GF-D8 (cell line): Measurements from ENCODE around the gene ARHGAP22.
"Not testable (repeated sequence)": the region's sequence is repeated elsewhere in the genome, so short reads cannot be mapped to it uniquely, and the experiment has no call there.

Experiments used
- DNase-seq: peaks from one replicate; lab custom pipeline; 2025; lab: John Stamatoyannopoulos, UW

Gene ARHGAP22

GRCh38 chr10:48604991-48605508, at the start of gene ARHGAP22:
TSS of gene ARHGAP22 (minus strand) at chr10:48605073. CDS start at chr10:48604796, 277 bp downstream.
- no peak for DNase-seq

GRCh38 chr10:48653944-48654698, 49.2 kb upstream of the ARHGAP22 start:
- no peak for DNase-seq

GRCh38 chr10:48653347-48653746, 48.5 kb upstream of the ARHGAP22 start:
- DNase-seq = no peak

GRCh38 chr10:48652344-48652743, 47.5 kb upstream of the ARHGAP22 start:
- no peak for DNase-seq

GRCh38 chr10:48651839-48652238, 47.0 kb upstream of the ARHGAP22 start:
- no peak for DNase-seq

GRCh38 chr10:48651293-48651692, 46.4 kb upstream of the ARHGAP22 start:
- no peak for DNase-seq

GRCh38 chr10:48649349-48649944, 44.6 kb upstream of the ARHGAP22 start:
- no peak for DNase-seq

- DNase-seq = no peak
Observed at GRCh38 chr10:48648172-48648942, 43.5 kb upstream of the ARHGAP22 start.

GRCh38 chr10:48647073-48647472, 42.2 kb upstream of the ARHGAP22 start:
- DNase-seq = not testable (repeated sequence)

GRCh38 chr10:48645600-48645999, 40.7 kb upstream of the ARHGAP22 start:
- DNase-seq = no peak

GRCh38 chr10:48641099-48641690, 36.3 kb upstream of the ARHGAP22 start:
- DNase-seq = not testable (repeated sequence)

- DNase-seq = no peak
Observed at GRCh38 chr10:48640326-48640725, 35.5 kb upstream of the ARHGAP22 start.

- no peak for DNase-seq
Observed at GRCh38 chr10:48639632-48640031, 34.8 kb upstream of the ARHGAP22 start.

- DNase-seq = no peak
Observed at GRCh38 chr10:48638739-48639527, 34.1 kb upstream of the ARHGAP22 start.

- no peak for DNase-seq
Observed at GRCh38 chr10:48638158-48638557, 33.3 kb upstream of the ARHGAP22 start.

- no peak for DNase-seq
Observed at GRCh38 chr10:48636901-48637300, 32.0 kb upstream of the ARHGAP22 start.

- no peak for DNase-seq
Observed at GRCh38 chr10:48636231-48636630, 31.4 kb upstream of the ARHGAP22 start.

- DNase-seq = no peak
Observed at GRCh38 chr10:48634984-48635557, 30.2 kb upstream of the ARHGAP22 start.

GRCh38 chr10:48634198-48634983, 29.5 kb upstream of the ARHGAP22 start:
- DNase-seq = peak; percentile 97
